ENCODE data around the gene DNMT3A.

- TF ChIP-seq FOXA1 (IDR thresholded peaks at IDR 0.05) (no peak), SP1 (IDR thresholded peaks at IDR 0.05) (no peak), L3MBTL2 (conservative IDR thresholded peaks at IDR 0.05) (no peak), BHLHE40 (IDR thresholded peaks at IDR 0.05; ENCODE audit: borderline replicate concordance) (no peak), CTBP1 (IDR thresholded peaks at IDR 0.05; ENCODE audit: borderline replicate concordance) (no peak), TARDBP (IDR thresholded peaks at IDR 0.05) (no peak), FOXK2 (IDR thresholded peaks at IDR 0.05) (no peak)
Observed at GRCh38 chr2:25304826-25305596, 36.7 kb downstream of the DNMT3A start.

Measured in HEK293T (cell line).